Measurements from ENCODE around the gene NF1. TPM values are rescaled to one million over a fixed set of nuclear protein-coding genes. Genes with fewer than 3 reads are reported as not detected.
"Not testable (repeated sequence)": the region's sequence is repeated elsewhere in the genome, so short reads cannot be mapped to it uniquely, and the experiment has no call there.

The NF1 gene
- total RNA-seq, 6 experiments from 2014 or later: 45.0 to 62.6 (median 54.0) TPM

GRCh38 chr17:31085563-31085962, 9.2 kb upstream of the NF1 start:
- no peak overlapping the region for H3K4me3 Mint-ChIP-seq
- DNase-seq: peak; percentile 57

GRCh38 chr17:31089471-31089870, 5.3 kb upstream of the NF1 start:
- no peak for TF ChIP-seq CTCF (IDR thresholded peaks at IDR 0.05)
- H3K9me3 Mint-ChIP-seq: no peaks in the 10 kb centered on the region
- no peaks in the 10 kb centered on the region for H3K36me3 Mint-ChIP-seq (ENCODE audit: low read depth)
- H3K27ac Mint-ChIP-seq: no peak overlapping the region
- H3K4me3 Mint-ChIP-seq: no peak overlapping the region
- no peak for DNase-seq
- peaks cover 24% of the 10 kb centered on the region for H3K4me1 Mint-ChIP-seq (ENCODE audit: low read depth)
- H3K27me3 Mint-ChIP-seq (ENCODE audit: insufficient read depth): no peaks in the 10 kb centered on the region; the same call in none of the 2 replicates

More at GRCh38 chr17:31085563-31085962, 9.2 kb upstream of the NF1 start:
- Mint-ChIP-seq H3K36me3 (ENCODE audit: low read depth) (no peaks in the 10 kb centered on the region), H3K27me3 (ENCODE audit: insufficient read depth) (no peaks in the 10 kb centered on the region; the same call in 1 of the 2 replicates), H3K27ac (no peak overlapping the region), H3K4me1 (ENCODE audit: low read depth) (peaks cover 9% of the 10 kb centered on the region), H3K9me3 (no peaks in the 10 kb centered on the region)
- no peak for TF ChIP-seq CTCF (IDR thresholded peaks at IDR 0.05)

- peaks cover 24% of the 10 kb centered on the region for H3K4me1 Mint-ChIP-seq (ENCODE audit: low read depth)
- DNase-seq; H3K9me3 Mint-ChIP-seq; H3K27ac Mint-ChIP-seq; H3K27me3 Mint-ChIP-seq (ENCODE audit: insufficient read depth); H3K36me3 Mint-ChIP-seq (ENCODE audit: low read depth); H3K4me3 Mint-ChIP-seq: not testable (repeated sequence)
Measured at GRCh38 chr17:31090650-31091049, 4.1 kb upstream of the NF1 start.

- Mint-ChIP-seq H3K36me3 (ENCODE audit: low read depth) (peaks cover 7% of the 10 kb centered on the region), H3K27ac (peak overlapping the region; percentile 64), H3K4me1 (ENCODE audit: low read depth) (peaks cover 30% of the 10 kb centered on the region), H3K27me3 (ENCODE audit: insufficient read depth) (peaks cover 3% of the 10 kb centered on the region), H3K4me3 (no peak overlapping the region), H3K9me3 (no peaks in the 10 kb centered on the region)
- no peak for DNase-seq
- TF ChIP-seq CTCF (IDR thresholded peaks at IDR 0.05): no peak
Measured at GRCh38 chr17:31092475-31093064, 2.2 kb upstream of the NF1 start.

- Mint-ChIP-seq H3K27me3 (ENCODE audit: insufficient read depth) (peaks cover 3% of the 10 kb centered on the region; the same call in 1 of the 2 replicates), H3K4me3 (peak overlapping the region; percentile 96), H3K9me3 (no peaks in the 10 kb centered on the region), H3K4me1 (ENCODE audit: low read depth) (peaks cover 32% of the 10 kb centered on the region), H3K27ac (peak overlapping the region; percentile 94), H3K36me3 (ENCODE audit: low read depth) (peaks cover 7% of the 10 kb centered on the region)
- DNase-seq: no peak
- no peak for TF ChIP-seq CTCF (IDR thresholded peaks at IDR 0.05)
Measured at GRCh38 chr17:31093866-31094599, 744 bp upstream of the NF1 start.
